ENCODE data around the gene ZNF692.

GRCh38 chr1:248840946-248841345 lies 17.9 kb downstream of the ZNF692 start:
- TF ChIP-seq CTCF (IDR thresholded peaks at IDR 0.05): no peak
- no peak for TF ChIP-seq POLR2AphosphoS5 (IDR thresholded peaks at IDR 0.05)

All from breast epithelium (tissue), 3 donors.